Activated B cell treated with CpG ODN at 0.5 μM for 24 hours (primary cell): Measurements from ENCODE around the gene CYBC1. TPM values are rescaled to one million over a fixed set of nuclear protein-coding genes. Genes with fewer than 3 reads are reported as not detected.
A peak's percentile ranks its signal among the peaks of the same experiment; 100 is the strongest.

Source experiments
- ATAC-seq: fragments of 200-7000 bp; cut with Tn5 transposase; one replicate; pipeline ENCODE4 v1.10.0; 2021; ENCODE audit warnings: low read depth, mild to moderate bottlenecking, moderate library complexity
- CTCF ChIA-PET: fragments of 350-600 bp; sonication (Branson Sonifier 250); formaldehyde crosslinking; loops from one replicate; lab custom pipeline; 2021; ENCODE audit warnings: antibody characterized with exemption; lab: Charles Lee
- POLR2A ChIA-PET: fragments of 350-600 bp; sonication (Branson Sonifier 250); formaldehyde crosslinking; loops from one replicate; lab custom pipeline; 2021; ENCODE audit warnings: antibody characterized with exemption; lab: Charles Lee
- DNase-seq: peaks from one replicate; pipeline ENCODE4 v3.0.0; 2022
- H3K27ac Mint-ChIP-seq: one replicate; pipeline ENCODE4 v1.8.0; 2020; ENCODE audit warnings: mixed read lengths
- H3K27me3 Mint-ChIP-seq: one replicate; pipeline ENCODE4 v1.8.0; 2021; ENCODE audit warnings: mixed read lengths
- H3K36me3 Mint-ChIP-seq: one replicate; pipeline ENCODE4 v1.8.0; 2021; ENCODE audit warnings: low read depth, mixed read lengths
- H3K4me1 Mint-ChIP-seq: one replicate; pipeline ENCODE4 v1.8.0; 2021; ENCODE audit warnings: mixed read lengths
- H3K4me3 Mint-ChIP-seq: one replicate; pipeline ENCODE4 v1.8.0; 2020; ENCODE audit warnings: mild to moderate bottlenecking, mixed read lengths
- H3K9me3 Mint-ChIP-seq: one replicate; pipeline ENCODE4 v1.8.0; 2020; ENCODE audit warnings: mixed read lengths
- CTCF ChIP-seq: fragments of 200-600 bp; IDR thresholded peaks from one replicate; pipeline ENCODE4 v1.8.0; 2022; ENCODE audit warnings: antibody characterized with exemption, mild to moderate bottlenecking
- intact Hi-C: fragments of 100-400 bp; cut with micrococcal nuclease; formaldehyde crosslinking; loops from one replicate; pipeline ENCODE4 v1.15.1; 2024
- total RNA-seq: library from RNA; stranded (reverse); gene quantifications from 2 replicates; pipeline ENCODE4 v1.2.3, GENCODE V29; 2022

The CYBC1 gene
- total RNA-seq, 1 donor from 2014 or later, result 501 TPM

- Mint-ChIP-seq H3K27ac (peak overlapping the region; percentile 65), H3K36me3 (peaks cover 55% of the 10 kb centered on the region), H3K27me3 (no peaks in the 10 kb centered on the region), H3K9me3 (no peaks in the 10 kb centered on the region), H3K4me1 (peaks cover 55% of the 10 kb centered on the region), H3K4me3 (no peak overlapping the region)
- peak; percentile 45 for ATAC-seq
- DNase-seq, result no peak
- POLR2A ChIA-PET, result interaction anchor here (0.7 to 10.6 kb wide), 6 partner anchors 7 to 149 kb away, joined by 3 to 130 read pairs (median 4); partner anchors contain the start of genes CYBC1 and NARF
- CTCF ChIA-PET, result interaction anchor here (1.7 kb wide), 1 partner anchor 112 kb away, joined by 4 read pairs; no protein-coding TSS in a partner anchor
- intact Hi-C loops, result no loop called here
- no peak for TF ChIP-seq CTCF
Observed at GRCh38 chr17:82441691-82442487, 8.7 kb downstream of the CYBC1 start.

- TF ChIP-seq CTCF, result no peak
- Mint-ChIP-seq H3K9me3 (no peaks in the 10 kb centered on the region), H3K4me3 (peak overlapping the region; percentile 63), H3K36me3 (peaks cover 48% of the 10 kb centered on the region), H3K4me1 (peaks cover 48% of the 10 kb centered on the region), H3K27me3 (no peaks in the 10 kb centered on the region), H3K27ac (peak overlapping the region; percentile 85)
- ChIA-PET POLR2A (interaction anchor here (0.6 to 10.6 kb wide), 4 partner anchors 7 to 417 kb away, joined by 3 to 130 read pairs (median 8); partner anchors contain the start of genes CYBC1 and NARF), CTCF (interaction anchor here (1.7 kb wide), 1 partner anchor 112 kb away, joined by 4 read pairs; no protein-coding TSS in a partner anchor)
- ATAC-seq (no peak), DNase-seq (no peak)
- intact Hi-C loops, result loop anchor here (1.0 kb wide), 1 partner anchor 8 kb away; no protein-coding TSS in a partner anchor
Observed at GRCh38 chr17:82440991-82441627, 9.4 kb downstream of the CYBC1 start.

GRCh38 chr17:82440469-82440981 lies 10.0 kb downstream of the CYBC1 start:
- ChIA-PET CTCF (interaction anchor here (1.7 kb wide), 1 partner anchor 113 kb away, joined by 4 read pairs; no protein-coding TSS in a partner anchor), POLR2A (interaction anchor here (0.6 to 10.6 kb wide), 4 partner anchors 8 to 417 kb away, joined by 7 to 130 read pairs (median 10); partner anchors contain the start of genes CYBC1 and NARF)
- Mint-ChIP-seq H3K27me3 (no peaks in the 10 kb centered on the region), H3K27ac (peak overlapping the region; percentile 85), H3K36me3 (peaks cover 43% of the 10 kb centered on the region), H3K4me3 (peak overlapping the region; percentile 63), H3K9me3 (no peaks in the 10 kb centered on the region), H3K4me1 (peaks cover 44% of the 10 kb centered on the region)
- intact Hi-C loops, result loop anchor here (1.0 kb wide), 1 partner anchor 9 kb away; no protein-coding TSS in a partner anchor
- DNase-seq (no peak), ATAC-seq (peak; percentile 56)
- no peak for TF ChIP-seq CTCF

- CTCF ChIA-PET, result no interaction called here
- no peak for TF ChIP-seq CTCF
Observed at GRCh38 chr17:82439829-82440365, 10.7 kb downstream of the CYBC1 start.

More at GRCh38 chr17:82439829-82440365, 10.7 kb downstream of the CYBC1 start:
- no peak overlapping the region for H3K4me3 Mint-ChIP-seq
- intact Hi-C loops, result loop anchor here (1.0 kb wide), 1 partner anchor 9 kb away; no protein-coding TSS in a partner anchor
- H3K27me3 Mint-ChIP-seq, result no peaks in the 10 kb centered on the region
- H3K27ac Mint-ChIP-seq, result peak overlapping the region; percentile 85
- H3K4me1 Mint-ChIP-seq, result peaks cover 48% of the 10 kb centered on the region
- peaks cover 42% of the 10 kb centered on the region for H3K36me3 Mint-ChIP-seq
- no peaks in the 10 kb centered on the region for H3K9me3 Mint-ChIP-seq
- DNase-seq (no peak), ATAC-seq (no peak)
- POLR2A ChIA-PET, result interaction anchor here (0.6 to 10.6 kb wide), 2 partner anchors 9 to 173 kb away, joined by 11 to 130 read pairs; partner anchors contain the start of gene CYBC1
